LHCN-M2 (cell line): ENCODE data around the gene IL12RB2. TPM values are rescaled to one million over a fixed set of nuclear protein-coding genes. Genes with fewer than 3 reads are reported as not detected.
"Not testable (repeated sequence)": the region's sequence is repeated elsewhere in the genome, so short reads cannot be mapped to it uniquely, and the experiment has no call there.

Experiments used
- DNase-seq: peaks from one replicate; pipeline ENCODE4 v3.0.0-alpha.2; 2012; ENCODE audit warnings: low read depth
- total RNA-seq: library from RNA; depleted of rRNA; stranded (reverse); fragments of >200 nt; gene quantifications from 2 replicates; pipeline ENCODE4 v1.2.3, GENCODE V29; 2014

IL12RB2 gene
- total RNA-seq, 1 experiment from 2014 or later = not detected

- DNase-seq = no peak
These were observed 86.1 kb downstream of the IL12RB2 start for GRCh38 chr1:67393737-67394136.

- no peak for DNase-seq
These were observed 86.9 kb downstream of the IL12RB2 start for GRCh38 chr1:67394548-67394947.

GRCh38 chr1:67399199-67399993, 91.7 kb downstream of the IL12RB2 start:
- no peak for DNase-seq

- DNase-seq = peak; percentile 41
These were observed 92.5 kb downstream of the IL12RB2 start for GRCh38 chr1:67400029-67400786.

- no peak for DNase-seq
These were observed 93.8 kb downstream of the IL12RB2 start for GRCh38 chr1:67401443-67401842.

- DNase-seq = peak; percentile 38
These were observed 96.5 kb downstream of the IL12RB2 start for GRCh38 chr1:67404212-67404620.

GRCh38 chr1:67405473-67406245, 98.0 kb downstream of the IL12RB2 start:
- no peak for DNase-seq

- DNase-seq = peak; percentile 48
These were observed 99.8 kb downstream of the IL12RB2 start for GRCh38 chr1:67407498-67407897.

- no peak for DNase-seq
These were observed 100.5 kb downstream of the IL12RB2 start for GRCh38 chr1:67408148-67408547.

- DNase-seq = not testable (repeated sequence)
These were observed 105.4 kb downstream of the IL12RB2 start for GRCh38 chr1:67413101-67413500.

- DNase-seq = no peak
These were observed 106.9 kb downstream of the IL12RB2 start for GRCh38 chr1:67414574-67414973.

- DNase-seq = no peak
These were observed 107.4 kb downstream of the IL12RB2 start for GRCh38 chr1:67415041-67415440.

GRCh38 chr1:67417733-67418132, 110.1 kb downstream of the IL12RB2 start:
- DNase-seq = not testable (repeated sequence)

GRCh38 chr1:67418839-67419586, 111.3 kb downstream of the IL12RB2 start:
- no peak for DNase-seq

GRCh38 chr1:67420835-67421492, 113.3 kb downstream of the IL12RB2 start:
- no peak for DNase-seq

GRCh38 chr1:67427465-67427864, 119.8 kb downstream of the IL12RB2 start:
- no peak for DNase-seq

- DNase-seq = no peak
These were observed 120.3 kb downstream of the IL12RB2 start for GRCh38 chr1:67427947-67428346.

GRCh38 chr1:67429011-67429527, 121.4 kb downstream of the IL12RB2 start:
- no peak for DNase-seq

GRCh38 chr1:67429528-67430357, 122.1 kb downstream of the IL12RB2 start:
- DNase-seq = no peak
